SK-N-SH (cell line): ENCODE results near the gene UGP2.
"Not testable (repeated sequence)": the region's sequence is repeated elsewhere in the genome, so short reads cannot be mapped to it uniquely, and the experiment has no call there.

Experiments
- CHD2 ChIP-seq: fragments of 150-350 bp; IDR thresholded peaks from 2 replicates; pipeline ENCODE4 v1.6.1; 2018; ENCODE audit warnings: low read length; ENCODE audit not compliant: partially characterized antibody
- EP300 ChIP-seq, 2 experiments: IDR thresholded peaks; 2 replicates each; pipeline versions ENCODE4 v1.4.0 to v1.6.1; 2012; ENCODE audit warnings: borderline replicate concordance in 1 of 2, low read depth in 1 of 2, low read length in 1 of 2
- EZH2phosphoT487 ChIP-seq: fragments of 200-600 bp; sonication (generic); IDR thresholded peaks from 2 replicates; pipeline ENCODE4 v1.6.1; 2017; ENCODE audit warnings: low read depth, mixed run types, mild to moderate bottlenecking, antibody characterized with exemption, moderate library complexity, borderline replicate concordance
- GABPA ChIP-seq: IDR thresholded peaks from 2 replicates; pipeline ENCODE4 v1.4.0; 2012; ENCODE audit warnings: low read depth, mild to moderate bottlenecking
- GATA2 ChIP-seq: sonication (generic); formaldehyde crosslinking; IDR thresholded peaks from 2 replicates; pipeline ENCODE4 v1.5.0; 2020; ENCODE audit warnings: mild to moderate bottlenecking, missing genetic modification reagents
- MXI1 ChIP-seq: IDR thresholded peaks from 2 replicates; pipeline ENCODE4 v1.6.1; 2012; ENCODE audit warnings: mild to moderate bottlenecking, low read depth, low read length, improper control_type of control experiment
- POLR2AphosphoS5 ChIP-seq: IDR thresholded peaks from 2 replicates; pipeline ENCODE4 v1.6.1; 2012; ENCODE audit warnings: low read depth, low read length
- SMC3 ChIP-seq: IDR thresholded peaks from 2 replicates; pipeline ENCODE4 v1.6.1; 2012; ENCODE audit warnings: low read depth, low read length, improper control_type of control experiment
- TCF12 ChIP-seq: IDR thresholded peaks from 2 replicates; pipeline ENCODE4 v1.4.0; 2012
- YY1 ChIP-seq: IDR thresholded peaks from 2 replicates; pipeline ENCODE4 v1.4.0; 2012; ENCODE audit warnings: low read depth, mild to moderate bottlenecking
- TF ChIP-seq, protein P1 (sequence below): fragments of 200-600 bp; sonication (generic); IDR thresholded peaks from 2 replicates; pipeline ENCODE4 v1.6.1; 2017; ENCODE audit warnings: antibody characterized with exemption, mild to moderate bottlenecking, moderate library complexity
- TF ChIP-seq, protein P2 (sequence below): IDR thresholded peaks from 2 replicates; pipeline ENCODE4 v1.6.1; 2012; ENCODE audit warnings: mild to moderate bottlenecking, low read depth, low read length, moderate library complexity
- TF ChIP-seq, protein P3 (sequence below): IDR thresholded peaks from 2 replicates; pipeline ENCODE4 v1.4.0; 2012; ENCODE audit warnings: low read depth, borderline replicate concordance

DNA sequence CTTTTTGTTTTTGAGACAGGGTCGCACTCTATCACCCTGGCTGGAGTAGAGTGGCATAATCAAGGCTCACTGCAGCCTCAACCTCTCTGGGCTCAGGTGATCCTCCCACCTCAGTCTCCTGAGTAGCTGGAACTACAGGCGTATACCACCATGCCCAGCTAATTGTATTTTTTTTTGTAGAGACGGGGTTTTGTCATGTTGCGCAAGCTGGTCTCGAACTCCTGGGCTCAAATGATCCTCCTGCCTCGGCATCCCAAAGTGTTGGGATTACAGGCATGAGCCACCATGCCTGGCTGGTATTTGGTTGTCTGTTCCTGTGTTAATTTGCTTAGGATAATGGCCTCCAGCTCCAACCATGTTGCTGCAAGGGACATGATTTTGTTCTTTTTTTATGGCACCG, 29.8 kb upstream of the UGP2 start:
- TF ChIP-seq MXI1; TCF12; CHD2; EZH2phosphoT487; GABPA; POLR2AphosphoS5; SMC3; GATA2 (CRISPR knock-in tag); YY1; EP300 (IDR thresholded peaks at IDR 0.05; ENCODE audit: borderline replicate concordance in 1 of 2, low read depth in 1 of 2, low read length in 1 of 2): not testable (repeated sequence)
- TF ChIP-seq, protein P1, sequence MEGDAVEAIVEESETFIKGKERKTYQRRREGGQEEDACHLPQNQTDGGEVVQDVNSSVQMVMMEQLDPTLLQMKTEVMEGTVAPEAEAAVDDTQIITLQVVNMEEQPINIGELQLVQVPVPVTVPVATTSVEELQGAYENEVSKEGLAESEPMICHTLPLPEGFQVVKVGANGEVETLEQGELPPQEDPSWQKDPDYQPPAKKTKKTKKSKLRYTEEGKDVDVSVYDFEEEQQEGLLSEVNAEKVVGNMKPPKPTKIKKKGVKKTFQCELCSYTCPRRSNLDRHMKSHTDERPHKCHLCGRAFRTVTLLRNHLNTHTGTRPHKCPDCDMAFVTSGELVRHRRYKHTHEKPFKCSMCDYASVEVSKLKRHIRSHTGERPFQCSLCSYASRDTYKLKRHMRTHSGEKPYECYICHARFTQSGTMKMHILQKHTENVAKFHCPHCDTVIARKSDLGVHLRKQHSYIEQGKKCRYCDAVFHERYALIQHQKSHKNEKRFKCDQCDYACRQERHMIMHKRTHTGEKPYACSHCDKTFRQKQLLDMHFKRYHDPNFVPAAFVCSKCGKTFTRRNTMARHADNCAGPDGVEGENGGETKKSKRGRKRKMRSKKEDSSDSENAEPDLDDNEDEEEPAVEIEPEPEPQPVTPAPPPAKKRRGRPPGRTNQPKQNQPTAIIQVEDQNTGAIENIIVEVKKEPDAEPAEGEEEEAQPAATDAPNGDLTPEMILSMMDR, result not testable (repeated sequence)
- TF ChIP-seq, protein P2, sequence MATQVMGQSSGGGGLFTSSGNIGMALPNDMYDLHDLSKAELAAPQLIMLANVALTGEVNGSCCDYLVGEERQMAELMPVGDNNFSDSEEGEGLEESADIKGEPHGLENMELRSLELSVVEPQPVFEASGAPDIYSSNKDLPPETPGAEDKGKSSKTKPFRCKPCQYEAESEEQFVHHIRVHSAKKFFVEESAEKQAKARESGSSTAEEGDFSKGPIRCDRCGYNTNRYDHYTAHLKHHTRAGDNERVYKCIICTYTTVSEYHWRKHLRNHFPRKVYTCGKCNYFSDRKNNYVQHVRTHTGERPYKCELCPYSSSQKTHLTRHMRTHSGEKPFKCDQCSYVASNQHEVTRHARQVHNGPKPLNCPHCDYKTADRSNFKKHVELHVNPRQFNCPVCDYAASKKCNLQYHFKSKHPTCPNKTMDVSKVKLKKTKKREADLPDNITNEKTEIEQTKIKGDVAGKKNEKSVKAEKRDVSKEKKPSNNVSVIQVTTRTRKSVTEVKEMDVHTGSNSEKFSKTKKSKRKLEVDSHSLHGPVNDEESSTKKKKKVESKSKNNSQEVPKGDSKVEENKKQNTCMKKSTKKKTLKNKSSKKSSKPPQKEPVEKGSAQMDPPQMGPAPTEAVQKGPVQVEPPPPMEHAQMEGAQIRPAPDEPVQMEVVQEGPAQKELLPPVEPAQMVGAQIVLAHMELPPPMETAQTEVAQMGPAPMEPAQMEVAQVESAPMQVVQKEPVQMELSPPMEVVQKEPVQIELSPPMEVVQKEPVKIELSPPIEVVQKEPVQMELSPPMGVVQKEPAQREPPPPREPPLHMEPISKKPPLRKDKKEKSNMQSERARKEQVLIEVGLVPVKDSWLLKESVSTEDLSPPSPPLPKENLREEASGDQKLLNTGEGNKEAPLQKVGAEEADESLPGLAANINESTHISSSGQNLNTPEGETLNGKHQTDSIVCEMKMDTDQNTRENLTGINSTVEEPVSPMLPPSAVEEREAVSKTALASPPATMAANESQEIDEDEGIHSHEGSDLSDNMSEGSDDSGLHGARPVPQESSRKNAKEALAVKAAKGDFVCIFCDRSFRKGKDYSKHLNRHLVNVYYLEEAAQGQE, result not testable (repeated sequence)
- TF ChIP-seq, protein P3, sequence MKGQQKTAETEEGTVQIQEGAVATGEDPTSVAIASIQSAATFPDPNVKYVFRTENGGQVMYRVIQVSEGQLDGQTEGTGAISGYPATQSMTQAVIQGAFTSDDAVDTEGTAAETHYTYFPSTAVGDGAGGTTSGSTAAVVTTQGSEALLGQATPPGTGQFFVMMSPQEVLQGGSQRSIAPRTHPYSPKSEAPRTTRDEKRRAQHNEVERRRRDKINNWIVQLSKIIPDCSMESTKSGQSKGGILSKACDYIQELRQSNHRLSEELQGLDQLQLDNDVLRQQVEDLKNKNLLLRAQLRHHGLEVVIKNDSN, result not testable (repeated sequence)
